HepG2 (cell line): ENCODE measurements around the gene WNT1. TPM values are rescaled to one million over a fixed set of nuclear protein-coding genes. Genes with fewer than 3 reads are reported as not detected.

ENCODE experiments used
- FOXP1 ChIP-seq, 2 experiments: fragments of 450-650 bp in 1 of 2; IDR thresholded peaks; 2 replicates each; pipeline ENCODE4 v1.6.1; 2017 to 2018; ENCODE audit warnings: antibody characterized with exemption in 1 of 2
- MZF1 ChIP-seq: sonication (generic); formaldehyde crosslinking; IDR thresholded peaks from 2 replicates; pipeline ENCODE4 v1.8.1; 2023; ENCODE audit warnings: mild to moderate bottlenecking, missing genetic modification reagents, borderline replicate concordance
- NR2C2 ChIP-seq: sonication (generic); formaldehyde crosslinking; IDR thresholded peaks from 2 replicates; pipeline ENCODE4 v1.4.0; 2020; ENCODE audit warnings: missing genetic modification reagents, mild to moderate bottlenecking, moderate library complexity, borderline replicate concordance
- NR2F2 ChIP-seq: IDR thresholded peaks from 2 replicates; pipeline ENCODE4 v1.6.1; 2012; ENCODE audit warnings: low read depth, inconsistent platforms, borderline replicate concordance
- POLR2AphosphoS5 ChIP-seq: IDR thresholded peaks from 2 replicates; pipeline ENCODE4 v1.6.1; 2012; ENCODE audit warnings: low read depth, low read length
- SALL1 ChIP-seq: sonication (generic); formaldehyde crosslinking; IDR thresholded peaks from 2 replicates; pipeline ENCODE4 v1.8.0; 2022; ENCODE audit warnings: mild to moderate bottlenecking, missing genetic modification reagents
- THAP11 ChIP-seq: IDR thresholded peaks from 2 replicates; pipeline ENCODE4 v1.6.1; 2016; ENCODE audit warnings: missing biosample characterization, missing genetic modification reagents
- XBP1 ChIP-seq: sonication (generic); formaldehyde crosslinking; IDR thresholded peaks from 2 replicates; pipeline ENCODE4 v1.5.0; 2020; ENCODE audit warnings: missing genetic modification reagents
- ZFP62 ChIP-seq: sonication (generic); formaldehyde crosslinking; IDR thresholded peaks from 2 replicates; pipeline ENCODE4 v1.4.0; 2020; ENCODE audit warnings: missing genetic modification reagents
- ZNF557 ChIP-seq: sonication (generic); formaldehyde crosslinking; IDR thresholded peaks from 2 replicates; pipeline ENCODE4 v1.4.0; 2020; ENCODE audit warnings: missing genetic modification reagents
- ZNF629 ChIP-seq: sonication (generic); formaldehyde crosslinking; conservative IDR thresholded peaks from 2 replicates; pipeline ENCODE4 v1.5.0; 2020; ENCODE audit warnings: missing genetic modification reagents
- ZNF75D ChIP-seq: sonication (generic); formaldehyde crosslinking; IDR thresholded peaks from 2 replicates; pipeline ENCODE4 v1.8.1; 2023; ENCODE audit warnings: missing genetic modification reagents, mild to moderate bottlenecking, borderline replicate concordance
- ZNF775 ChIP-seq: sonication (generic); formaldehyde crosslinking; IDR thresholded peaks from 2 replicates; pipeline ENCODE4 v1.4.0; 2020; ENCODE audit warnings: missing genetic modification reagents, mild to moderate bottlenecking, moderate library complexity, borderline replicate concordance
- polyA plus RNA-seq, 8 experiments: library from polyadenylated mRNA; depleted of rRNA in 3 of 8; stranded (reverse) in 7 of 8; unstranded in 1 of 8; fragments of >200 nt; fragmentation: Illumina TruSeq in 4 of 8; extraction: Trizol in 4 of 8; gene quantifications; 2 replicates each; pipeline versions ENCODE4 v1.2.1 to v1.2.3, GENCODE V29; 2011 to 2016; ENCODE audit warnings: low read depth in 4 of 8, missing spikeins in 1 of 8, mixed read lengths in 1 of 8; ENCODE audit not compliant: insufficient read depth in 1 of 8
- total RNA-seq, 5 experiments: library from RNA; depleted of rRNA; stranded (reverse); fragments of >200 nt; fragmentation: Illumina TruSeq; extraction: Trizol; gene quantifications; 2 replicates each; pipeline ENCODE4 v1.2.3, GENCODE V29; 2016; ENCODE audit warnings: low read depth in 1 of 5
- TF ChIP-seq, protein P1 (sequence below): sonication (generic); formaldehyde crosslinking; IDR thresholded peaks from 2 replicates; pipeline ENCODE4 v1.5.1; 2020; ENCODE audit warnings: mild to moderate bottlenecking, missing genetic modification reagents, moderate library complexity
- TF ChIP-seq, protein P2 (sequence below): sonication (generic); formaldehyde crosslinking; IDR thresholded peaks from 2 replicates; pipeline ENCODE4 v1.8.0; 2022; ENCODE audit warnings: missing genetic modification reagents, mild to moderate bottlenecking, inconsistent platforms, borderline replicate concordance
- TF ChIP-seq, protein P3 (sequence below): sonication (generic); formaldehyde crosslinking; IDR thresholded peaks from 2 replicates; pipeline ENCODE4 v1.4.0; 2020; ENCODE audit warnings: missing genetic modification reagents, mild to moderate bottlenecking, borderline replicate concordance
- TF ChIP-seq, protein P4 (sequence below): sonication (generic); formaldehyde crosslinking; IDR thresholded peaks from 2 replicates; pipeline ENCODE4 v1.5.1; 2020; ENCODE audit warnings: missing genetic modification reagents, mild to moderate bottlenecking, borderline replicate concordance
- TF ChIP-seq, protein P5 (sequence below): sonication (generic); formaldehyde crosslinking; IDR thresholded peaks from 2 replicates; pipeline ENCODE4 v1.8.0; 2023; ENCODE audit warnings: mild to moderate bottlenecking, missing genetic modification reagents

WNT1 gene
- total and polyA plus RNA-seq, 2 of the 13 experiments (the other 11 are each of a cell fraction or from before 2014, with no cell fraction given): not detected

DNA sequence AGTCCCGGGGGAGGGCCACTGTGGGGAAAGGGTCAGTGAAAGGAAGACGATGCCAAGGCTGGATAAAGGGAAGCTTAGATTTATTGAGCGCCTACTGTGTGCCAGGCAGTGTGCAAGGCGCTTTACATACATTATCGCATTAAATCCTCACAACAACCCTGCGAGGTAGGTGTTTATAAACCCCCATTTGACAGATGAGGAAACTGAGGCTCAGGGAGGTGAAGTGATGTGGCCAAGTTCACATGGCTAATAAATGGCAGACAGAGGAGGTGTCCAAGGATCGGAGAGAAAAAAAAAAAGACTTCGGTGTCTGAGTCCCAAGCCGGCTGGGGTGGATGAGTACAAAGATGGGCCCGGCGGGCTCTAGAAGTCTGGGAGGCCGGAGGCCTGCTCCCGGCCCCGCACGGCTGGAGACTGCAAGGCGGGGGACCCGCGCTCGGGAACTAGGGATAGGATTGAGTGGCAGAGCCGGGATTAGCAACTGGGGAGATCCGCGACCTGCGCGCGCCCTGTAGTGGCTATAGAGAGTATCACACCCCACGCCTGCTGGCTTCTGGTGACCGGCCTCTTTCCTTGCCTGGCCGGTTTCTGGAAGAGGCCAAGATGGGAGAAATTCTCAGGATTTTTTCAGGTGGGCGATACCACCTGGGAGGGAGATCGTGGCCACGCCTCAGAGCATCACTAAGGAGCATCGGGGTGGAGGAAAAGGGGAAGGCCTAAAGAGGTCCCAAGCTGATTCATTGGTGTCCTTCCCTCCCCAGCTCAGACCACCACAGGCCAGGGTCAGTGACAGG is 17.2 kb downstream of the WNT1 start (continued):
- TF ChIP-seq, protein P1, sequence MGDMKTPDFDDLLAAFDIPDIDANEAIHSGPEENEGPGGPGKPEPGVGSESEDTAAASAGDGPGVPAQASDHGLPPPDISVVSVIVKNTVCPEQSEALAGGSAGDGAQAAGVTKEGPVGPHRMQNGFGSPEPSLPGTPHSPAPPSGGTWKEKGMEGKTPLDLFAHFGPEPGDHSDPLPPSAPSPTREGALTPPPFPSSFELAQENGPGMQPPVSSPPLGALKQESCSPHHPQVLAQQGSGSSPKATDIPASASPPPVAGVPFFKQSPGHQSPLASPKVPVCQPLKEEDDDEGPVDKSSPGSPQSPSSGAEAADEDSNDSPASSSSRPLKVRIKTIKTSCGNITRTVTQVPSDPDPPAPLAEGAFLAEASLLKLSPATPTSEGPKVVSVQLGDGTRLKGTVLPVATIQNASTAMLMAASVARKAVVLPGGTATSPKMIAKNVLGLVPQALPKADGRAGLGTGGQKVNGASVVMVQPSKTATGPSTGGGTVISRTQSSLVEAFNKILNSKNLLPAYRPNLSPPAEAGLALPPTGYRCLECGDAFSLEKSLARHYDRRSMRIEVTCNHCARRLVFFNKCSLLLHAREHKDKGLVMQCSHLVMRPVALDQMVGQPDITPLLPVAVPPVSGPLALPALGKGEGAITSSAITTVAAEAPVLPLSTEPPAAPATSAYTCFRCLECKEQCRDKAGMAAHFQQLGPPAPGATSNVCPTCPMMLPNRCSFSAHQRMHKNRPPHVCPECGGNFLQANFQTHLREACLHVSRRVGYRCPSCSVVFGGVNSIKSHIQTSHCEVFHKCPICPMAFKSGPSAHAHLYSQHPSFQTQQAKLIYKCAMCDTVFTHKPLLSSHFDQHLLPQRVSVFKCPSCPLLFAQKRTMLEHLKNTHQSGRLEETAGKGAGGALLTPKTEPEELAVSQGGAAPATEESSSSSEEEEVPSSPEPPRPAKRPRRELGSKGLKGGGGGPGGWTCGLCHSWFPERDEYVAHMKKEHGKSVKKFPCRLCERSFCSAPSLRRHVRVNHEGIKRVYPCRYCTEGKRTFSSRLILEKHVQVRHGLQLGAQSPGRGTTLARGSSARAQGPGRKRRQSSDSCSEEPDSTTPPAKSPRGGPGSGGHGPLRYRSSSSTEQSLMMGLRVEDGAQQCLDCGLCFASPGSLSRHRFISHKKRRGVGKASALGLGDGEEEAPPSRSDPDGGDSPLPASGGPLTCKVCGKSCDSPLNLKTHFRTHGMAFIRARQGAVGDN (CRISPR knock-in tag): peak; percentile 46; the same call in 1 of the 2 replicates
- TF ChIP-seq MZF1 (no peak), ZNF557 (CRISPR knock-in tag) (no peak), SALL1 (CRISPR knock-in tag) (0 out of 2 replicates have a peak, but pooled peaks have one; percentile 16), ZNF629 (peak; percentile 64; the same call in 1 of the 2 replicates), XBP1 (CRISPR knock-in tag) (no peak), ZFP62 (CRISPR knock-in tag) (no peak), POLR2AphosphoS5 (no peak), ZNF775 (CRISPR knock-in tag) (no peak), THAP11 (0 out of 2 replicates have a peak, but pooled peaks have one; percentile 18), ZNF75D (CRISPR knock-in tag) (no peak), NR2C2 (no peak), NR2F2 (no peak), FOXP1 (IDR thresholded peaks at IDR 0.05) (no peak), FOXP1 (CRISPR knock-in tag; IDR thresholded peaks at IDR 0.05) (no peak)
- TF ChIP-seq, protein P2, sequence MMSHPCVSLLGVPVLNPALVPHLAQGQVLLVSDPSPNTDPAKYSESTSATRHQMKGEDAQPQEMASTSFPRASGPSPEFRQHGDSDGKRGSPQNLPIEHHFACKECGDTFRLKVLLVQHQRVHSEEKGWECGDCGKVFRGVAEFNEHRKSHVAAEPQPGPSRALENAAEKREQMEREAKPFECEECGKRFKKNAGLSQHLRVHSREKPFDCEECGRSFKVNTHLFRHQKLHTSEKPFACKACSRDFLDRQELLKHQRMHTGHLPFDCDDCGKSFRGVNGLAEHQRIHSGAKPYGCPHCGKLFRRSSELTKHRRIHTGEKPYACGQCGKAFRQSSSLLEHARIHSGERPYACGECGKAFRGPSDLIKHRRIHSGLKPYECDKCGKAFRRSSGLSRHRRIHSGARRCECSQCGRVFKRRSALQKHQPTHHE (CRISPR knock-in tag): no peak
- TF ChIP-seq, protein P3, sequence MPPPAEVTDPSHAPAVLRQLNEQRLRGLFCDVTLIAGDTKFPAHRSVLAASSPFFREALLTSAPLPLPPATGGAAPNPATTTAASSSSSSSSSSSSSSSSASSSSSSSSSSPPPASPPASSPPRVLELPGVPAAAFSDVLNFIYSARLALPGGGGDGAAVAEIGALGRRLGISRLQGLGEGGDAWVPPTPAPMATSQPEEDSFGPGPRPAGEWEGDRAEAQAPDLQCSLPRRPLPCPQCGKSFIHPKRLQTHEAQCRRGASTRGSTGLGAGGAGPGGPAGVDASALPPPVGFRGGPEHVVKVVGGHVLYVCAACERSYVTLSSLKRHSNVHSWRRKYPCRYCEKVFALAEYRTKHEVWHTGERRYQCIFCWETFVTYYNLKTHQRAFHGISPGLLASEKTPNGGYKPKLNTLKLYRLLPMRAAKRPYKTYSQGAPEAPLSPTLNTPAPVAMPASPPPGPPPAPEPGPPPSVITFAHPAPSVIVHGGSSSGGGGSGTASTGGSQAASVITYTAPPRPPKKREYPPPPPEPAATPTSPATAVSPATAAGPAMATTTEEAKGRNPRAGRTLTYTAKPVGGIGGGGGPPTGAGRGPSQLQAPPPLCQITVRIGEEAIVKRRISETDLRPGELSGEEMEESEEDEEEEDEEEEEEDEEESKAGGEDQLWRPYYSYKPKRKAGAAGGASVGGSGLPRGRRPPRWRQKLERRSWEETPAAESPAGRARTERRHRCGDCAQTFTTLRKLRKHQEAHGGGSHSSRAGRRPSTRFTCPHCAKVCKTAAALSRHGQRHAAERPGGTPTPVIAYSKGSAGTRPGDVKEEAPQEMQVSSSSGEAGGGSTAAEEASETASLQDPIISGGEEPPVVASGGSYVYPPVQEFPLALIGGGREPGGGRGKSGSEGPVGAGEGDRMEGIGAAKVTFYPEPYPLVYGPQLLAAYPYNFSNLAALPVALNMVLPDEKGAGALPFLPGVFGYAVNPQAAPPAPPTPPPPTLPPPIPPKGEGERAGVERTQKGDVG (CRISPR knock-in tag): no peak
- TF ChIP-seq, protein P4, sequence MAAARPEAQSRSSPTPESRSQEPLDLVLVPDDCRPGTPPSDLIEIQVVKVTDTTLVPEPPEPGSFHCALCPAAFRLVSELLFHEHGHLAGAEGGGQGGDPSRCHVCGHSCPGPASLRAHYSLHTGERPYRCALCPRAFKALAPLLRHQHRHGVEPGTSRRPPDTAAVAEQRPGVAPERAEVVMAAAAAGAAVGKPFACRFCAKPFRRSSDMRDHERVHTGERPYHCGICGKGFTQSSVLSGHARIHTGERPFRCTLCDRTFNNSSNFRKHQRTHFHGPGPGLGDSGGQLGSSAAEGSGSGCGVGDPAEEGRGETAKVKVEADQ (CRISPR knock-in tag): no peak
- TF ChIP-seq, protein P5, sequence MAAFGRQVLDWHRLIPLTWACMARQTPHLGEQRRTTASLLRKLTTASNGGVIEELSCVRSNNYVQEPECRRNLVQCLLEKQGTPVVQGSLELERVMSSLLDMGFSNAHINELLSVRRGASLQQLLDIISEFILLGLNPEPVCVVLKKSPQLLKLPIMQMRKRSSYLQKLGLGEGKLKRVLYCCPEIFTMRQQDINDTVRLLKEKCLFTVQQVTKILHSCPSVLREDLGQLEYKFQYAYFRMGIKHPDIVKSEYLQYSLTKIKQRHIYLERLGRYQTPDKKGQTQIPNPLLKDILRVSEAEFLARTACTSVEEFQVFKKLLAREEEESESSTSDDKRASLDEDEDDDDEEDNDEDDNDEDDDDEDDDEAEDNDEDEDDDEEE (CRISPR knock-in tag): no peak
